Measurements from ENCODE around the gene GFRAL. TPM values are rescaled to one million over a fixed set of nuclear protein-coding genes. Genes with fewer than 3 reads are reported as not detected.

Gene GFRAL
- total RNA-seq, 4 donors from 2014 or later: 0.47 TPM; not detected in 3

DNA sequence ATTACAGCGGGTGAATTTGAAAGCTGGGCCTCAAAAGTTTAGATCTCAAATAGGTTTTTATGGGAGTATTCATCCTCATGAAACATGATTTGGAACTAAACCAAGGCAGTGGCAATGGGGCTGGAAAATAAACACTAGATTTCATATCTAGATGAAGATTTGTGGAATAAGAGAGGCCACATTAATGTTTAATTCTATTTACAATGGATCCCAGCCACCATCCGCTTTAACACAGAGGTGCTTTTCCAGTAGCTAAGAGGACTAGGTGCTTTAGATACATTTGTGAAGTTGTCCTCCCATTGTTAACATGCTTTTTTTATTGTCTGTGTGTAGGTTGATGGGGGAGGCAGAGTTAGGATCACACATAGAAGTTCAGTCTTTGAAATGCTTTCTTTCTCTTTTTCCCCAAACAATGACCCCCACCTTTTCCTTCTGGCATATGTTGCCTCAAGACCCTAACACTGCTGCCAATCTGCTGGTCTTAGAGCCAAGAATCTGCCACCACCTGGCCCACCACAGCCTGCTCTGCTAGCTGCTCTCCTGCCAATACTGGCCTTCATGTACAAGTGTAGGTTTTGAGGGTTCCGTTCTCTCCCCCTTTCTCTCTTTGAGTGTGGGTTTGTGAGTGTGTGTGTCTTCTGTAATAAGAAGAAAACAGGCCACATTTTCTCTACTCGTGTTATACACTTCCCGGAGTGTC, 27.8 kb upstream of the GFRAL start:
- DNase-seq (ENCODE audit: low spot score) (no peak), ATAC-seq (ENCODE audit: low FRiP score) (no peak)
- no peak for TF ChIP-seq CTCF (IDR thresholded peaks at IDR 0.05)

DNA sequence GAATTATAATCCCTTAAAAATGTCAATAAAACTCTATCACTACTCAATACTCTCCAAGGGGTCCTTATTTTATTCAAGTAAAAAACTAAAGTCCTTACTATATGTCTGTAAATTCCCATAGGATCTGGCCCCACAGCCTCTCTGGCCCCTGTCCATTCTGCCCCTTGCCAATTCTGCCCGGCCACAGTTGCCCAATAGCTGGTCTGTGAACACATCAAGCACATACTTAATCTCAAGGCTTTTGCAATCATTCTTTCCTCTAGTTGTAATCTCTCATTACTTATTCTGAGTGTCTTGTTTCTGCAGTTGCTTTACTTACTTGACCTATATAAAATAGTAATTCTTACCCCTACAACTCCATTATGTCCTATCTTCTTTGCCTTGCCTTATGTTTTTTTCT, 22.5 kb upstream of the GFRAL start:
- no peak for TF ChIP-seq CTCF (IDR thresholded peaks at IDR 0.05)
- DNase-seq (ENCODE audit: low spot score) (no peak), ATAC-seq (ENCODE audit: low FRiP score) (no peak)

DNA sequence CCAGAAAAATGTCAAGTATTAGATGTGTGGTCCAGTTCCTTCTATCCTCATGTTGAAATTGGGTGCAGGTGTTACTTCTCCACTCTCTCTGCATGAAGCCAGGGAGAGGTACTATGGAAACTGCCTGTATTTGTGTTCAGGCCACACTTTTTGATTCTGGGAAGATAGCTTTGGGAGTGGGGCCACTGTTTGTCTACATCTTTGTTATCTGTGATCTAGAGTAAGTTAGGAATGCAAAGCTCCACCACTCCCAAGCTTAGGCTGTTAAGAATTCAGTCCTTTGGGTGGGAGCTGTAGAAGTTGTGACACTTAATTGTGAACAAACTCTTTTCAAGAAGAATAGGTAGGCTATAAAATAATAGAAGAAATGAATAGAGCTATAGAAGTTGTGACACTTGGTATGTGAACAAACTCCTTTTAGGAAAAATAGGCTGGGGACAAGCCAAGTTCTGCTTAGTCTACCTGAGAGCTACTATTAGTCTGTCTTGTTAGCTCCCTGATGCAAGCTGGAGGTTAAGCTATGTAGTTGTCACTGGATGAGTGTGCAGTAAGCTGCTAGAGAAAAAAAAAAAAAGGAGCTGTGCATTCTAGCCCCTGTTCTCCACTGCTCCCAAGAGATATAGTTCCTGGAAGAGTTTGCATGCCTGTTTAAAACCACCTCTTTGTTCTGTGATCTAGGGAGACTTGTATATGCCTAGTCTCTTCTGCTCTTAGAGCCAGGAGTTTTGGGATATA, 7.1 kb upstream of the GFRAL start:
- DNase-seq (ENCODE audit: low spot score) (no peak), ATAC-seq (ENCODE audit: low FRiP score) (no peak)
- TF ChIP-seq CTCF (IDR thresholded peaks at IDR 0.05): no peak

DNA sequence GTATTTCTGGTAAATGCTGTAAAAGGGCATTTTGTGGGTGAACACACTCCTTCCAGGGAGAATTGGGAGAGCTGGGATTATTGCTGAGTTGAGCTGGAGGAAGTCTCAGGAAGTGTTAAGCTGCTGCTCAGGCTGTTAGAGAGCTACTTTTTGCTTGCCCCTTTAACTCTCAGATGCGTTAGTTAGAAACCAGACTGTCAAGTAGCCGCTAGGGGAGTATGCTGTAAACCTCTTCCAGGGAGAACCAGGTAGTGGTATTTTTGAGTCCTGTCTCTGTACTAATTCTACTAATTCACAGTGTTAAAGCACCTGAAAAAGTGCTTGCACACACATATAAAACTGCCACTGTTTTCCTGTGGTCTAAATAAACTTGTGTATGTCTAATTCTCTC, 6.6 kb upstream of the GFRAL start:
- DNase-seq (ENCODE audit: low spot score) (no peak), ATAC-seq (ENCODE audit: low FRiP score) (no peak)
- no peak for TF ChIP-seq CTCF (IDR thresholded peaks at IDR 0.05)

DNA sequence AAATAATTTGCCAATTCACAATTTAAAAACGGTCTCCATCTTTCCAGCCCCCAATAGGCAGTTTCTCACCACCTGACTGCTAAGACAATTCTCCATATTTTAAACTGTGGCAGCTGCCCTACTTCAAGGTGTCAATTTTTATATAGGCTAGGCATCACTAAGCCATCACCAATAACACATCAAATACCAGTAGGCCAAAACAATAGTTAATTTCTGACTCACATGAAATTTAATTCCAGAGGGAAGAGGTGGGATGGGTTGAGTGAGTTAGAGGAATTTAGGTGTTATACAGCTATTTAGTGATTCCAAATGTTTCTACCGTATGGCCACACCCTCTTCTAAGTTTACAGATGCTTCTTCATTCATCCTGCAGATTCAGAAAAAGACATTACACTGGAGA, 49.9 kb downstream of the GFRAL start:
- no peak for ATAC-seq (ENCODE audit: low FRiP score)
- TF ChIP-seq CTCF (IDR thresholded peaks at IDR 0.05): no peak

DNA sequence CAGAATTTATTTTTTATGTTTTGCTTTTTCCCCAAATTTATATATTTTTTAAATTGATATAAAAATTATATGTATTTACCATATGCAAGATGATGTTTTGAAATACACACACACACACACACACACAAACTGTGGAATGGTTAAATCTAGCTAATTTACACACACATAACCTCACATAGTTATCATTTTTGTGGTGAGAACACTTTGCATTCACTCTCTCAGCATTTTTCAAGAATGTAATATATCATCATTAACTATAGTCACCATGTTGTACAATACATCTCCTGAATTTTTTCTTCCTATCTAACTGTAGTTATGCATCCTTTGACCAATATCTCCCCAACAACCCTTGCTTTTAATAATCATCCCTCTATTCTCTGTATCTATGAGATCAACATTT, 52.2 kb downstream of the GFRAL start:
- no peak for TF ChIP-seq CTCF (IDR thresholded peaks at IDR 0.05)
- DNase-seq (ENCODE audit: low spot score): no peak
- no peak for ATAC-seq (ENCODE audit: low FRiP score)

More for the DNA sequence above, 49.9 kb downstream of the GFRAL start:
- no peak for DNase-seq (ENCODE audit: low spot score)

GRCh38 chr6:55379895-55380294, 52.6 kb downstream of the GFRAL start:
- DNase-seq (ENCODE audit: low spot score) (no peak), ATAC-seq (ENCODE audit: low FRiP score) (no peak)
- TF ChIP-seq CTCF (IDR thresholded peaks at IDR 0.05): no peak

Data from omental fat pad (tissue), 4 donors.